NCI-H1092 (cell line): ENCODE data around the gene SOST.

Experiments used
- DNase-seq: peaks from one replicate; lab custom pipeline; 2025; lab: John Stamatoyannopoulos, UW

SOST gene

GRCh38 chr17:43706235-43706634 is 52.4 kb downstream of the SOST start:
- DNase-seq = no peak
